DND-41 (cell line): ENCODE measurements around the gene GALK2.

Source experiments
- ATAC-seq: fragments of 200-7000 bp; cut with Tn5 transposase; 3 replicates; pipeline ENCODE4 v1.9.1; 2021; ENCODE audit warnings: low read depth; ENCODE audit not compliant: insufficient read depth
- DNase-seq: peaks from one replicate; pipeline ENCODE4 v3.0.0-alpha.2; 2020
- H2AFZ ChIP-seq: 2 replicates; pipeline ENCODE4 v1.6.0; 2012; ENCODE audit warnings: low read depth, low read length
- H3K27ac ChIP-seq: 2 replicates; pipeline ENCODE4 v1.5.1; 2012; ENCODE audit warnings: low read length, inconsistent platforms
- H3K27me3 ChIP-seq: fragments of 200-600 bp; sonication (generic); 2 replicates; pipeline ENCODE4 v1.6.0; 2012; ENCODE audit warnings: low read length, mild to moderate bottlenecking, inconsistent platforms; ENCODE audit not compliant: insufficient read depth, poor library complexity
- H3K36me3 ChIP-seq: 2 replicates; pipeline ENCODE4 v1.5.1; 2012; ENCODE audit warnings: low read length, inconsistent platforms; ENCODE audit not compliant: insufficient read depth
- H3K4me1 ChIP-seq: 2 replicates; pipeline ENCODE4 v1.5.1; 2012; ENCODE audit warnings: mild to moderate bottlenecking, low read length; ENCODE audit not compliant: insufficient read depth
- H3K4me2 ChIP-seq: 2 replicates; pipeline ENCODE4 v1.6.0; 2012; ENCODE audit warnings: mild to moderate bottlenecking, moderate library complexity, low read length, inconsistent platforms; ENCODE audit not compliant: insufficient read depth
- H3K4me3 ChIP-seq, 2 experiments: fragments of 200-600 bp in 1 of 2; shearing (Covaris generic) in 1 of 2; 2 replicates each; pipeline ENCODE4 v1.5.1; 2012 to 2016; ENCODE audit warnings: inconsistent platforms in 2 of 2, low read length in 2 of 2, mild to moderate bottlenecking in 2 of 2, low read depth in 1 of 2, moderate library complexity in 1 of 2
- H3K79me2 ChIP-seq: 2 replicates; pipeline ENCODE4 v1.6.0; 2012; ENCODE audit warnings: low read length, inconsistent platforms; ENCODE audit not compliant: insufficient read depth
- H3K9ac ChIP-seq: 2 replicates; pipeline ENCODE4 v1.6.0; 2012; ENCODE audit warnings: low read depth, mild to moderate bottlenecking, inconsistent platforms, low read length, moderate library complexity
- H3K9me3 ChIP-seq: 2 replicates; pipeline ENCODE4 v1.5.1; 2012; ENCODE audit warnings: low read length, moderate library complexity, mild to moderate bottlenecking, inconsistent platforms; ENCODE audit not compliant: insufficient read depth, severe bottlenecking
- H4K20me1 ChIP-seq: 2 replicates; pipeline ENCODE4 v1.6.0; 2012; ENCODE audit warnings: low read length; ENCODE audit not compliant: insufficient read depth
- EZH2 ChIP-seq: IDR thresholded peaks from 3 replicates; pipeline ENCODE4 v1.6.1; 2012; ENCODE audit warnings: borderline replicate concordance, low read depth, mild to moderate bottlenecking, moderate library complexity, low read length, inconsistent platforms; ENCODE audit not compliant: severe bottlenecking
- TF ChIP-seq, protein P1 (sequence below): IDR thresholded peaks from 2 replicates; pipeline ENCODE4 v1.5.1; 2012; ENCODE audit warnings: borderline replicate concordance, low read length, moderate library complexity, mild to moderate bottlenecking; ENCODE audit not compliant: poor library complexity, severe bottlenecking; ENCODE audit errors: extremely low read depth

The GALK2 gene

DNA sequence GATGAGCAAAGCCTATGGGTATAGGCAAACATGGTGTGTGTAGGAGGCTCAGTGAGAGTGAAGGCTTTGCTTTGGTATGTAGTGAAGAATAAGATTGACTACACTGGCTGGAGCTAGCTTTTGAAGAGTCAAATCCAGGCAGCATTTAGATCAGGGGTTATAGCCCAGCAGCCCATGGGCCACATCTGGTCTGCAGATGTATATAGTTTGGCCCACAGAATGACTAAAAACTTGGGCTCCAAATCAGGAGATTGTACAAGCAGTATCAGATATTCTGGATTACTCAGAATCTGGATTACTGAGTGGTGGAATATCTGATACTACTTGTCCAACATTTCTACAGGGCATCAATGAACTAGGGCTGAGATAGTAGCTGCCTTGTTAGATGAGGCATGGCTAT lies 160.1 kb downstream of the GALK2 start:
- H4K20me1 ChIP-seq = no peaks in the 10 kb centered on the region
- DNase-seq (no peak), ATAC-seq (no peak)
- no peak overlapping the region for H3K9ac ChIP-seq
- TF ChIP-seq EZH2 = no peak
- TF ChIP-seq, protein P1, sequence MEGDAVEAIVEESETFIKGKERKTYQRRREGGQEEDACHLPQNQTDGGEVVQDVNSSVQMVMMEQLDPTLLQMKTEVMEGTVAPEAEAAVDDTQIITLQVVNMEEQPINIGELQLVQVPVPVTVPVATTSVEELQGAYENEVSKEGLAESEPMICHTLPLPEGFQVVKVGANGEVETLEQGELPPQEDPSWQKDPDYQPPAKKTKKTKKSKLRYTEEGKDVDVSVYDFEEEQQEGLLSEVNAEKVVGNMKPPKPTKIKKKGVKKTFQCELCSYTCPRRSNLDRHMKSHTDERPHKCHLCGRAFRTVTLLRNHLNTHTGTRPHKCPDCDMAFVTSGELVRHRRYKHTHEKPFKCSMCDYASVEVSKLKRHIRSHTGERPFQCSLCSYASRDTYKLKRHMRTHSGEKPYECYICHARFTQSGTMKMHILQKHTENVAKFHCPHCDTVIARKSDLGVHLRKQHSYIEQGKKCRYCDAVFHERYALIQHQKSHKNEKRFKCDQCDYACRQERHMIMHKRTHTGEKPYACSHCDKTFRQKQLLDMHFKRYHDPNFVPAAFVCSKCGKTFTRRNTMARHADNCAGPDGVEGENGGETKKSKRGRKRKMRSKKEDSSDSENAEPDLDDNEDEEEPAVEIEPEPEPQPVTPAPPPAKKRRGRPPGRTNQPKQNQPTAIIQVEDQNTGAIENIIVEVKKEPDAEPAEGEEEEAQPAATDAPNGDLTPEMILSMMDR = no peak
- no peak overlapping the region for H3K4me2 ChIP-seq
- H3K4me1 ChIP-seq = no peaks in the 10 kb centered on the region
- H3K79me2 ChIP-seq = no peaks in the 10 kb centered on the region
- H3K27me3 ChIP-seq = no peaks in the 10 kb centered on the region
- H2AFZ ChIP-seq = no peak overlapping the region
- no peaks in the 10 kb centered on the region for H3K9me3 ChIP-seq
- no peak overlapping the region for H3K27ac ChIP-seq
- peaks cover 3% of the 10 kb centered on the region; the same call in 1 of the 2 replicates for H3K36me3 ChIP-seq
- no peak overlapping the region for H3K4me3 ChIP-seq

DNA sequence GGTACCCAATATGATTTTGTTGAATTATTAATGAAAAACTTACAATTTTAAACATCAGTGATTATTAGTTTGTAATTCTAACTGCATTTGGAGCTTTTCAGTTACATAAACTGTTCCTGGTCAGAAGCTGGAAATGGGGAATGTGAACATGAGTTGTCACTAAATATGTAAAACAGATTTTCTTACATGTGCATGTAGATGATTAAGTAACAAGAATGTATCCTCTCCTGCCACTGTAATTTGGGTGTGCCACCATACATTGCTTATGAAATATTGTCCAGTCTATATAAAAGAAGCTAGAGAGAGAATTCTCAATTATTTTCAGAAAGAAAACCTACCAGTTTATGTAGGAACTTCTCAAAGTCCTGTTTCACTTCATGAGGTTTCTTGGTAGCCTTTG lies 161.4 kb downstream of the GALK2 start:
- Histone ChIP-seq H3K27me3 (no peaks in the 10 kb centered on the region), H3K27ac (no peak overlapping the region), H3K79me2 (no peaks in the 10 kb centered on the region), H2AFZ (no peak overlapping the region), H4K20me1 (no peaks in the 10 kb centered on the region), H3K9ac (no peak overlapping the region), H3K4me3 (no peak overlapping the region), H3K4me2 (no peak overlapping the region), H3K36me3 (peaks cover 3% of the 10 kb centered on the region; the same call in 1 of the 2 replicates), H3K4me1 (no peaks in the 10 kb centered on the region), H3K9me3 (no peaks in the 10 kb centered on the region)
- TF ChIP-seq, protein P1 = no peak
- TF ChIP-seq EZH2 = no peak
- DNase-seq (no peak), ATAC-seq (no peak)

DNA sequence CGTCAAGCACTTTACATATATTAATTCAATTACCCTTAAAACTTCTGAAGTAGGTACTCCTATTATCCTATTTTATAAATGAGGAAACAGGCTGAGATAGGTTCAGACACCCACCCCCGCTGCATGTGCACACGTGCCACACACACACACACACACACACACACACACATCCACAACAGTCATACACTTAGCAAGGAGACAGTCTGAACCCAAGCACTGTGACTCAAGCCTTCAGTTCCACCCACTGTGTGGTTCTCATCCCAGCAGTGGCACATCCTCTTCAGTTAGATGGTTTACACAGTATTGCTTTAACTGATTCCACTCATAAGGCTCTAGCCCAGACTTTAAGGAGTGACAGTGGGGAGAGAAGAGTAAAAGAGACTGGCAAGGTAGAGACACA lies 161.9 kb downstream of the GALK2 start:
- H3K9me3 ChIP-seq = no peaks in the 10 kb centered on the region
- H3K9ac ChIP-seq = no peak overlapping the region
- H3K4me3 ChIP-seq = no peak overlapping the region
- H3K27ac ChIP-seq = no peak overlapping the region
- no peaks in the 10 kb centered on the region for H3K27me3 ChIP-seq
- H3K79me2 ChIP-seq = no peaks in the 10 kb centered on the region
- DNase-seq (no peak), ATAC-seq (no peak)
- no peaks in the 10 kb centered on the region for H4K20me1 ChIP-seq
- H3K36me3 ChIP-seq = peaks cover 3% of the 10 kb centered on the region; the same call in 1 of the 2 replicates
- H3K4me1 ChIP-seq = no peaks in the 10 kb centered on the region
- H2AFZ ChIP-seq = no peak overlapping the region
- no peak overlapping the region for H3K4me2 ChIP-seq
- TF ChIP-seq EZH2 = no peak
- TF ChIP-seq, protein P1 = no peak

DNA sequence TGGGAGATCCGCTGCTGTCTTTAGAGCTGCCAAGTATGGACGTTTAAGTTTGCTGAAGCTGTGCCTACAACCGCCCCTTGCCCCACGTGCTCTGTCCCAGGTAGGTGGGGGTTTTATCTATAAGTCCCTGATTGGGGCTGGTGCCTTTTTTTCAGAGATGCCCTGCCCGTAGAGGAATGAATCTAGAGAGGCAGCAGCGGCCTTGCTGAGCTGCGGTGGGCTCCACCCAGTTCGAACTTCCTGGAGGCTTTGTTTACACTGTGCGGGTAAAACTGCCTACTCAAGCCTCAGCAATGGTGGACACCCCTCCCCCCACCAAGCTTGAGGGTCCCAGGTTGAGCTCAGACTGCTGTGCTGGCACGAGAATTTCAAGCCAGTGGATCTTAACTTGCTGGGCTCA lies 169.6 kb downstream of the GALK2 start:
- Histone ChIP-seq H3K9ac (no peak overlapping the region), H2AFZ (no peak overlapping the region), H3K27ac (no peak overlapping the region), H3K4me2 (no peak overlapping the region), H4K20me1 (no peaks in the 10 kb centered on the region), H3K36me3 (no peaks in the 10 kb centered on the region; the same call in 1 of the 2 replicates), H3K9me3 (no peaks in the 10 kb centered on the region), H3K27me3 (no peaks in the 10 kb centered on the region), H3K4me3 (no peak overlapping the region), H3K79me2 (no peaks in the 10 kb centered on the region), H3K4me1 (no peaks in the 10 kb centered on the region)
- no peak for ATAC-seq
- no peak for DNase-seq
- no peak for TF ChIP-seq EZH2
- TF ChIP-seq, protein P1 = no peak
